Measurements from ENCODE around the gene HIVEP3.
"Not testable (repeated sequence)": the region's sequence is repeated elsewhere in the genome, so short reads cannot be mapped to it uniquely, and the experiment has no call there.

HIVEP3 gene

DNA sequence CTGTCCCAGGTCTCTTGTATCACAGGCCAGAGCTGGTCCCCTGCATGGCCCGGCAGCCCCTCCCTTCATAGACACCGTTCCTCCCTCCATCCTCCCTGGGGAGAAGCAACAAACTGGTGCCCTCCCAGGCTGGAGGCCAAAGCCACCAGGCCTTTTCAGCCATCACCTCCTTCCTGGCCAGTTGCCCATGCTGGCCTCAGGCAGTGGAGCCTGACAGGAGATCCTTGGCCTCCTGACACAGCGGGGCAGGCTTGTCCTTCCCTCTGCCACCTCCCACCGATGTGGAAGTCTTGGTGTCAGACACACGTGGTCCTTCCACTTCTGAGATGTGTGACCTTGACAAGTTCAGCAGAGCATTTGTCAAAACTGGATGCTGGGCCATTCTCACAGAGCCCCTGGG is 206.0 kb downstream of the HIVEP3 start:
- DNase-seq (ENCODE audit: low read depth) = no peak

DNA sequence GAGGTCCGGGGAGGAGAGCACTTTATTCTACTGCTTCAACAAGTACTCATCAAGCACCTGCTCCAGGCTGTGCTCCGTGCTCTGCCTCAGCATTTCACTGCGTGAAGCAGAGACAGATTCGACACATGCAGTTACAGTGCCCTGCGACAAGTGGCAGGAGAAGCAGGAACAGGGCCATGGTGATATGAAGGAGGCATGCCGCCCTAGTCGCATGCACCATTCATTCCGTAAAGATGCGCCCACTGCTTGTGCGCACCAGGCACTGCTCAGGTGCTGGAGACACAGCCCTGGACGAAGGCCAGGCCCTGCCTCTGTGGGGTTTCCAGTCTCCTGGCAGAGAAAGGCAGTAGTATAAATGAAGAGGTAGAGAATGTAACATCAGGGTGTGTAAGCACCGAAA is 206.6 kb downstream of the HIVEP3 start:
- no peak for DNase-seq (ENCODE audit: low read depth)

- DNase-seq (ENCODE audit: low read depth) = no peak
Observed at GRCh38 chr1:41711581-41711980, 207.1 kb downstream of the HIVEP3 start.

GRCh38 chr1:41710980-41711379 is 207.7 kb downstream of the HIVEP3 start:
- DNase-seq (ENCODE audit: low read depth) = no peak

DNA sequence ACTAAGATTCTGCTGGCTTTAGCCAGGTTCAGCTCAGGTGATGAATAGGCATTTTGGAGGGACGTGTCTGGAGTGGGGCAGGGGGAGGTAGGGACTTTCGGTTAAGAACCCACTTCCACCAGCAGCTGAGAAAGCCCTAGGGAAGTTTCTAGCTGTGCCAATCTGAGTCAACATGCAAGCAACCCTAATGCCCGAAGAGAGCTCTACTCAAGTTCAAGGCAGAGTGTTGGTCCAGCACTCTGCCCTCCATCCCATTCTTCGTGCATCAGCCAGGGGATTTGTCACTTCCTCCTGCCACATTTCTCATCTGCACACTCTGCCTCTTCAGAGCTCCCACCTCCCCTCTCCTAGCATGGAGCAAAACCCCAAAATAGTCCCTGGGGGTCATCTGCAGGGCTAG is 208.8 kb downstream of the HIVEP3 start:
- no peak for DNase-seq (ENCODE audit: low read depth)

DNA sequence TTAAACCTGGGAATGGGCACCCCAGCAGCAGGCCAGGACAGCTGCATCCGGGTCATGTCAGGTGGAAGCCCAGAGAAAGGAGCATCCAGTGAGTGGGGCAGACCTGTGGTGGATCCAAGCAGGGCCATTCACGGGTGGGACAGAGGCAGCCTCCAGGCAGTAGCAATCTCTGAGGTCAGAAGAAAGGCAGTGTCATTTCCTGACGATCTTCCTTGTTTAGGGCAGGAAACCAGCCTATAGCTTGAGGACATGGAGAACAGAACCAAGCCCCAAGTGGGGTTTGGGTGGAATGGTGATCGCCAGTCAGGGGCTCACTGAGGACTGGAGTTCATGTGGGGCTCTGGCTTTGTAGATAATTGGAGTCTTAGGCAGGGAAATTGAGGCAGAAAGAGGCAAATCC is 209.4 kb downstream of the HIVEP3 start:
- DNase-seq (ENCODE audit: low read depth) = no peak

DNA sequence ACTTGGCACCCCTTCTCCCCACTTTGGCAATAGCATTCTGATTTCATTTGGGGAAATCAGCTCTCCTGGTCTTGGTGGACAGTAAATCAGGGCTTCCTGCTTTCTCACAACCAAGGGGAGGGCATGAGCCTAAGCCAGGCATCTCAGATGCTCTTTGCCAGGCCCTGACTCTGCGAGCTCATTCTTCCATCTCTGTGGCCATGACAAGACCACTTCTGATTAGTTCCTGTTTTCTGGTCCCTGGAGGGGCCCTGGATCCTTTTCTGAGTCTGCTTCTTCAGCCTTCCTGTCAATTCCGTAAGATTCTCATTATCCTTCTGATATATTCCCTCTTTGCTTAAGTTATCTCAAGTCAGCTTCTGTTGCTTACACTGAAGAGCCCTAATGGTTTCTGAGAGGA is 210.4 kb downstream of the HIVEP3 start:
- no peak for DNase-seq (ENCODE audit: low read depth)

- DNase-seq (ENCODE audit: low read depth) = no peak
Observed at GRCh38 chr1:41707793-41708192, 210.9 kb downstream of the HIVEP3 start.

DNA sequence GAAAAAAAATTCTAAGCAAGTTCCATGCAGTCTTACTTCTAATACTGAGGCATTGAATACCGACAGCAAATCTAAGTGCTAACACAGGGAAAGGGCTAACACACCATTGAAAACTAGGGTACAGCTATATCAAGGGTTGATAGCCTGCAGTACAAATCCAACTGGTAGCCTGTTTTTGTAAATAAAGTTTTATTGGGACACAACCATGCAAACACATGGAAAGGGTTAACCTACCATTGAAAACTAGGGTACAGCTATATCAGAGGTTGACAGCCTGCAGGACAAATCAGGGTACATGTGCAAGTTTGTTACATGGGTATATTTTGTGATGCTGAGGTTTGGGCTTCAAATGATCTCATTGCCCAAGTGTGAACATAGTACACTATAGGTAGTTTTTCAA is 212.9 kb downstream of the HIVEP3 start:
- DNase-seq (ENCODE audit: low read depth) = no peak

DNA sequence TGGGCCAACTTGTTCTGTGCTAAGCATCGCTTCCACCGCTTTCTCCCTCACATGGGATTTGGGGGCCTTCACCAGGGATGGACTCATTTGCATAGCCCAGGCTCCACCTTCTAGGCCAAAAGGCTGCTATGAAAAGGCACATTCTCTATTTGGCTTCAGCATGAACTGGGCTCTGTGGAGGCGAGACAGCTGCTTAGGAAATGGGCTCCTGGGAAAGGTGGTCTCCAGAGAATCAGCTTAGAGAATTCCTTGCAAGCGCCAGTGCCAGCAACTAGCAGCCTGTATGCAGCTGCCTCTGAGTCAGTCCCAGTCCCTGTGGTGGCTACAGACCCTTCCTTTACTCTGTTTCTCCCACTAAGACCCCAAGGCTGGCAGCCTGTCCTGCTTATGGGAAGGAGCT is 214.5 kb downstream of the HIVEP3 start:
- no peak for DNase-seq (ENCODE audit: low read depth)

- DNase-seq (ENCODE audit: low read depth) = no peak
Observed at GRCh38 chr1:41702771-41703170, 216.0 kb downstream of the HIVEP3 start.

GRCh38 chr1:41700986-41701535 is 217.7 kb downstream of the HIVEP3 start:
- no peak for DNase-seq (ENCODE audit: low read depth)

- no peak for DNase-seq (ENCODE audit: low read depth)
Observed at GRCh38 chr1:41700581-41700980, 218.1 kb downstream of the HIVEP3 start.

- no peak for DNase-seq (ENCODE audit: low read depth)
Observed at GRCh38 chr1:41699861-41700248, 218.9 kb downstream of the HIVEP3 start.

DNA sequence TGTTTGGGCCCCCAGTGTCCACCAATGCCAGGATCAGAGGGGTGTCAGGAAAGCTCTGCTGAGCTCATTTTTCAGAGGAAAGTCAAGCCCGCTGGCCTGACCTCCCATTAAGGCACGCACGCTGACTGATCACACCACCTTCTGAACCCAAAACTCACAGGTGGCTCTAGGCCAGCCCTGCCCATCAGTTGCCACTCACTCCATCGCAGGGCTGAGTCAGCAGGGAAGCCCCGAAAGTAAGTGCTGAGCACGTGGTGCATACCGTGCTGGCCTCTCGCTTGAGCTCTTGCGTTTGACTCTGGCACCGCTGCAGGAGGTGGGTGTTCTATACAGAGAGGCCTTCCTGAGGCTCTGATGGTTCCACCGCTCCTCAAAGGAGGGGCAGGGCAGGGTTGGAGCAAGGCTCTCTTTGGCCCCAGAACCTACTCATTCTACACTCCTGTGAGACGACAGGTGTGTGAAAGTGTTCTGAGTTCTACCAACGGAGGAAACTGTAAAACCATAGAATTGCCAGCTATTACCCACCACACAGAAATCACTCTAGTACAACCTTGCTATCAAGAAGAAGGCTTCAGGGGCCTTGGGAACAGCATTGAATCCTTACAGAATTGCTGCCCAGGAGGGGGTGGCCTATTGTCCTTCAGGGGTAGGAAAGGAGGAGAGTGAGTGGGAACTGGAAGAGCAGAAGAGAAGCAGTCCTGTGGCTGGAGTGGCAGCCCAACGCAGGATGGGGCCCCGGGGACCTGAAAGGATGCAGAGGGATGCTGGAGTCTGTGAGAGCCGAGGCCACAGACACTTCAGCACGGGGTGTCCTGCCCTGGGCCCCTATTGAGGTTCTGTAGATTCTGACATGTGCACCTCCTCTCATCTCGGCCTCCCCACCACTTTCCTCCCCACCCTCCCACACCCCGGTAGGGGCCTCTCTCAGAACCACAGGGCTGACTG is 219.5 kb downstream of the HIVEP3 start:
- no peak for DNase-seq (ENCODE audit: low read depth)

- no peak for DNase-seq (ENCODE audit: low read depth)
Observed at GRCh38 chr1:41696381-41696780, 222.3 kb downstream of the HIVEP3 start.

DNA sequence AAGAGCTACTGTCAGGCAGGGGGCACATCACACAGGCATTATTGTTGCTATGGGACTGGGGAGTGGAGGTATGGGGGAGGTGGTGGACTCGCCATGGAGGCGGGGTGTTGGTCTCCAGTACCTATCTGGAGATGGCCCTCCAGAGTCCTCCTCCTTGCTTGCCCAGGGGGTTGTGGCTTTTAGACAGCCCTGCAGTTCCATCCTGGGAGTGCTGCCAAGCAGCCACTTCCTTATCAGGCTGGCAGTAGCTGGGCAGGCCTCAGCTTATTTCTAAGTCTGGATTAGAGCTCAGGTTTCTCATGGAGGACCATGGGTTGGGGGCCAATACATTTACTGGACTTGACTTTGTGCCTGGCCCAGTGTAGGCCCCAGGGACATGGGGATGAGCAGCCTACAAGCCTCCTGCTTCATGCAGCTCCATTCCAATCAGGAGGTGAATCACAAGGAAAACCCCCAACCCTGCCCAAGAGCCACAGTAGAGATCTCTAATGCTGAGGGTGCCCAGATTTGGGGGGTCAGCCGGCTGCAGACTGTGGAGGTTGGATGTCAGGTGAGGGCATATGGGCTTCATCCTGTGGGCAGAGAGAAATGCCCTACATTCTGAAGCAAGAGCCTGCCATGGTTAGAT is 223.5 kb downstream of the HIVEP3 start:
- DNase-seq (ENCODE audit: low read depth) = no peak

GRCh38 chr1:41691966-41692365 is 226.8 kb downstream of the HIVEP3 start:
- DNase-seq (ENCODE audit: low read depth) = not testable (repeated sequence)

DNA sequence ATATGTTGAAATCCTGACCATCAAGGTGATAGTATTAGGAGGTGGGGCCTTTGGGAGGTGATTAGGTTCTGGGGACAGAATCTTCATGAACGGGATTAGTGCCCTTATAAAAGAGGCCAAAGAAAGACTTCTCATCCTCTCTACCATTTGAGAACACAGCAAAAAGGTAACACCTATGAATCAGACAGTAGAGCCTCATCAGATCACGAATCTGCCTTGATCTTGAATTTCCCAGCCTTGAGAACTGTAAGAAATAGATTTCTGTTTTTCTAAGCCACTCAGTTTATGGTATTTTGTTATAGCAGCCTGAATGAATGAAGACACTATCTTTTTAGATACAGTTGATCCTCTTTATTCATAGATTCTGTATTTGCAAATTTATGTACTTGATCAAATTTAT is 227.3 kb downstream of the HIVEP3 start:
- no peak for DNase-seq (ENCODE audit: low read depth)

GRCh38 chr1:41690331-41690730 is 228.4 kb downstream of the HIVEP3 start:
- DNase-seq (ENCODE audit: low read depth) = no peak

DNA sequence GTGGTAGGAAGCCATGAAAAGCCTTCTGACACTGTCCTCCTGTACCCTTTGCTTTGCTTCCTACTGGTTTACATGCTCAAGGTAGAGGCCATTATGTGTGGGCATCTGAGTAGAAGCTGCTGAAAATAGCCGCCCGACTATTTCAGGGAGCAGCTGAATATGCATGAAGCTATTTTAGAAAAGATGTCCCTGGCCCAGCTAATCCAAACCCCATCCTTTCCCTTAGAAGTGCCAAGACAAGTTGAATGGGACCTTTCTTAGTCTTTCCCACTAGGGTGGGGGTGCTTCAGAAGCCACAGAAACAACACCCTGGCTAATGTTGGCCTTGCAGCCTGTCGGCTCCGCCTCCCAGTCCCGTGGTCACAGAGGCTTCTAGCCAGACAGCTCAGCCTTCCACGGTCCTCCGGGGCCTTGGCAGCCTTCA is 229.2 kb downstream of the HIVEP3 start:
- DNase-seq (ENCODE audit: low read depth) = no peak

DNA sequence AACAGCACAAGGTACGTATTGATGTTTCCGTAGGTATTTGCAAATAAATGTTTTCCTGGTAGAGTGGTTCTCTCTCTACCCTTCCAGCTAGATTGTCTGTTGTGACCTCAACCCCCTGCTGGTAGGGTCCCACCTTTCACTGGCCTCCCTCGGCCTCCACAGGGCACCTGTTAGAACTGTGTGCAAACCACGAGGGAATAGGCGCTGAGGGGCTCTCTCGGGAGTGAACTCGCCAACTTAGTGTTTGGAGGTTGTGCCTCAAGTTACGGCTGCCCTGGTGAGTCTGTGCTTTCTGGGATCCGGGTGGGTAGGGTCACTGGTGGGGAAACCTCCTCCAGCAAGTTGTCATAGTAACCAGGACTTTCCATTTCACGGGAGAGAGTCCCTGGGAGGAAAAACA is 229.6 kb downstream of the HIVEP3 start:
- DNase-seq (ENCODE audit: low read depth) = no peak

GRCh38 chr1:41687007-41687406 is 231.7 kb downstream of the HIVEP3 start:
- DNase-seq (ENCODE audit: low read depth) = no peak

Data from HS-5 (cell line).